ENCODE data around the gene PITX2. TPM values are rescaled to one million over a fixed set of nuclear protein-coding genes. Genes with fewer than 3 reads are reported as not detected.

PITX2 gene
- total and polyA plus RNA-seq, 2 of the 8 experiments (the other 6 are each of a cell fraction or from before 2014, with no cell fraction given) = 0.09 to 0.67 TPM

- TF ChIP-seq BACH1 (IDR thresholded peaks at IDR 0.05; ENCODE audit: low read length) (peak; percentile 59), CREB1 (IDR thresholded peaks at IDR 0.05) (no peak; the same call in 1 of the 2 replicates), JUND (IDR thresholded peaks at IDR 0.05; ENCODE audit: low read length) (no peak), POLR2AphosphoS5 (IDR thresholded peaks at IDR 0.05; ENCODE audit: low read depth, low read length) (no peak), E2F6 (IDR thresholded peaks at IDR 0.05) (peak; percentile 95), JUN (IDR thresholded peaks at IDR 0.05; ENCODE audit: low read depth, low read length) (no peak), CHD7 (IDR thresholded peaks at IDR 0.05; ENCODE audit: insufficient replicate concordance, low read length) (no peak), CEBPB (IDR thresholded peaks at IDR 0.05; ENCODE audit: low read depth, low read length) (no peak), HDAC6 (IDR thresholded peaks at IDR 0.05; ENCODE audit: low read depth, low read length) (no peak), CHD1 (IDR thresholded peaks at IDR 0.05; ENCODE audit: low read depth, low read length) (no peak)
Observed at GRCh38 chr4:110631584-110632505, 9.0 kb upstream of the PITX2 start (continued).
